Thyroid gland (tissue), 4 donors: ENCODE results near the gene TVP23B.
"Not testable (repeated sequence)": the region's sequence is repeated elsewhere in the genome, so short reads cannot be mapped to it uniquely, and the experiment has no call there.

ENCODE experiments used
- CTCF ChIP-seq, 6 experiments: fragments of 200-600 bp in 3 of 6; fragments of 450-650 bp in 3 of 6; sonication (generic) in 3 of 6; IDR thresholded peaks; one replicate each; pipeline ENCODE4 v1.5.1; 2016 to 2019; ENCODE audit warnings: antibody characterized with exemption in 6 of 6, mild to moderate bottlenecking in 2 of 6, inconsistent platforms in 1 of 6, moderate library complexity in 1 of 6
- POLR2A ChIP-seq, 2 donors: fragments of 450-650 bp; IDR thresholded peaks; one replicate each; pipeline ENCODE4 v1.6.1; 2017; ENCODE audit warnings: antibody characterized with exemption in 2 of 2, mild to moderate bottlenecking in 2 of 2, moderate library complexity in 1 of 2

- TF ChIP-seq CTCF, POLR2A (IDR thresholded peaks at IDR 0.05): not testable (repeated sequence)
These were observed 15.9 kb downstream of the TVP23B start for GRCh38 chr17:18796887-18797286.
